Left ventricle myocardium superior (tissue), 1 donor: Measurements from ENCODE around the gene PM20D1. TPM values are rescaled to one million over a fixed set of nuclear protein-coding genes. Genes with fewer than 3 reads are reported as not detected.
A peak's percentile ranks its signal among the peaks of the same experiment; 100 is the strongest.
"Not testable (repeated sequence)": the region's sequence is repeated elsewhere in the genome, so short reads cannot be mapped to it uniquely, and the experiment has no call there.

Source experiments
- ATAC-seq: fragments of 200-7000 bp; cut with Tn5 transposase; one replicate; pipeline ENCODE4 v1.9.1; 2020; ENCODE audit warnings: mild to moderate bottlenecking, moderate library complexity
- DNase-seq: peaks from one replicate; pipeline ENCODE4 v3.0.0-alpha.2; 2020
- intact Hi-C: fragments of 100-400 bp; cut with micrococcal nuclease; formaldehyde crosslinking; loops from one replicate; pipeline ENCODE4 v1.11.0; 2022
- total RNA-seq: library from RNA; stranded (reverse); fragmentation: NEBNext Ultra II Directional; extraction: Animal tissue kit (Norgen Biotek cat#: 25700); gene quantifications from one replicate; pipeline ENCODE4 v1.2.1, GENCODE V29; 2021
- donor health status: DM: no; HTN: yes; CAD: no; lungs with severe emphysema.

Gene PM20D1
- total RNA-seq, 1 donor from 2014 or later, result 1.6 TPM

GRCh38 chr1:205851993-205852392, 2.1 kb upstream of the PM20D1 start:
- ATAC-seq, result no peak
- intact Hi-C loops, result no loop called here
- no peak for DNase-seq

GRCh38 chr1:205843036-205843859, 6.7 kb downstream of the PM20D1 start:
- ATAC-seq (no peak), DNase-seq (no peak)
- intact Hi-C loops, result no loop called here

GRCh38 chr1:205842229-205842628, 7.7 kb downstream of the PM20D1 start:
- DNase-seq (no peak), ATAC-seq (peak; percentile 85)
- intact Hi-C loops, result no loop called here

GRCh38 chr1:205840146-205840923, 9.6 kb downstream of the PM20D1 start:
- ATAC-seq (peak; percentile 17), DNase-seq (no peak)
- intact Hi-C loops, result no loop called here

GRCh38 chr1:205837382-205837970, 12.5 kb downstream of the PM20D1 start:
- ATAC-seq (no peak), DNase-seq (no peak)
- intact Hi-C loops, result no loop called here

- DNase-seq, result no peak
- no peak for ATAC-seq
- intact Hi-C loops, result no loop called here
These were observed 15.2 kb downstream of the PM20D1 start for GRCh38 chr1:205834751-205835150.

- DNase-seq (no peak), ATAC-seq (peak; percentile 42)
- intact Hi-C loops, result no loop called here
These were observed 17.6 kb downstream of the PM20D1 start for GRCh38 chr1:205832326-205832751.

- ATAC-seq, result peak; percentile 72
- no peak for DNase-seq
- intact Hi-C loops, result no loop called here
These were observed 22.3 kb downstream of the PM20D1 start for GRCh38 chr1:205827623-205828022.

- ATAC-seq (peak; percentile 27), DNase-seq (no peak)
- intact Hi-C loops, result no loop called here
These were observed 22.9 kb downstream of the PM20D1 start for GRCh38 chr1:205826995-205827394.

GRCh38 chr1:205826016-205826806, 23.7 kb downstream of the PM20D1 start:
- DNase-seq (no peak), ATAC-seq (peak; percentile 96)
- intact Hi-C loops, result no loop called here

GRCh38 chr1:205824180-205824579, 25.8 kb downstream of the PM20D1 start:
- no peak for ATAC-seq
- intact Hi-C loops, result no loop called here
- DNase-seq, result no peak

- intact Hi-C loops, DNase-seq, ATAC-seq: not testable (repeated sequence)
These were observed 26.7 kb downstream of the PM20D1 start for GRCh38 chr1:205823260-205823659.

GRCh38 chr1:205822397-205822796, 27.5 kb downstream of the PM20D1 start:
- ATAC-seq (no peak), DNase-seq (no peak)
- intact Hi-C loops, result no loop called here

- intact Hi-C loops, result no loop called here
- no peak for ATAC-seq
These were observed 31.9 kb downstream of the PM20D1 start for GRCh38 chr1:205817988-205818387.

GRCh38 chr1:205817364-205817763, 32.6 kb downstream of the PM20D1 start:
- intact Hi-C loops, result no loop called here
- DNase-seq, result no peak
- ATAC-seq, result no peak

More at GRCh38 chr1:205817988-205818387, 31.9 kb downstream of the PM20D1 start:
- no peak for DNase-seq

- ATAC-seq (no peak), DNase-seq (no peak)
- intact Hi-C loops, result no loop called here
These were observed 36.2 kb downstream of the PM20D1 start for GRCh38 chr1:205813755-205814058.

GRCh38 chr1:205812878-205813754, 36.8 kb downstream of the PM20D1 start, which contains the start of gene SLC41A1:
SLC41A1 (minus strand) TSS chr1:205813198; CDS start chr1:205810441, 2,757 bp downstream.
- intact Hi-C loops, result no loop called here
- DNase-seq, result peak; percentile 95

GRCh38 chr1:205812271-205812877, 37.6 kb downstream of the PM20D1 start:
- ATAC-seq, result peak; percentile 30
- DNase-seq, result peak; percentile 47
- intact Hi-C loops, result no loop called here

More at GRCh38 chr1:205812878-205813754, 36.8 kb downstream of the PM20D1 start, which contains the start of gene SLC41A1:
- peak; percentile 89 for ATAC-seq
